A549 (cell line): Measurements from ENCODE around the gene NFIX. TPM values are rescaled to one million over a fixed set of nuclear protein-coding genes. Genes with fewer than 3 reads are reported as not detected.

ENCODE experiments used
- ATAC-seq, 2 experiments: fragments of 200-7000 bp in 1 of 2; fragments of >200 bp in 1 of 2; cut with Nextera tagmentation in 1 of 2; cut with Tn5 transposase in 1 of 2; 3 replicates each; pipeline versions ENCODE4 v1.8.0 to v1.9.1; 2018 to 2020; ENCODE audit warnings: mild to moderate bottlenecking in 1 of 2, moderate library complexity in 1 of 2
- CTCF ChIA-PET: fragments of 300-600 bp; sonication (Branson Sonifier 250); formaldehyde crosslinking; extraction: SDS; loops from one replicate; lab custom pipeline; 2021; ENCODE audit warnings: antibody characterized with exemption, inconsistent platforms; lab: Yijun Ruan, JAX
- POLR2A ChIA-PET: fragments of 350-600 bp; formaldehyde crosslinking; extraction: SDS; loops from one replicate; lab custom pipeline; 2021; ENCODE audit warnings: antibody characterized with exemption, inconsistent platforms; lab: Yijun Ruan, JAX
- DNase-seq, 2 experiments: peaks; one replicate each; pipeline versions ENCODE4 v3.0.0 to v3.0.0-alpha.2; 2011 to 2016; ENCODE audit warnings: low read depth in 1 of 2, low spot score in 1 of 2
- FAIRE-seq: peaks from 2 replicates; lab custom pipeline; 2011; peaks lifted over from hg19 to GRCh38; lab: Jason Lieb, UNC
- H3K27ac ChIP-seq, 2 experiments: fragments of >200 bp; sonication (Bioruptor Twin); formaldehyde crosslinking; 3 replicates each; pipeline ENCODE4 v1.5.1; 2016 to 2017
- H3K4me1 ChIP-seq: fragments of >200 bp; sonication (Bioruptor Twin); formaldehyde crosslinking; 3 replicates; pipeline ENCODE4 v1.6.1; 2016
- H3K4me2 ChIP-seq: fragments of >200 bp; sonication (Bioruptor Twin); formaldehyde crosslinking; 3 replicates; pipeline ENCODE4 v1.6.1; 2016
- H3K4me3 ChIP-seq: fragments of >200 bp; sonication (Bioruptor Twin); formaldehyde crosslinking; 3 replicates; pipeline ENCODE4 v1.5.1; 2016
- H3K9me3 ChIP-seq: fragments of >200 bp; sonication (Bioruptor Twin); formaldehyde crosslinking; 3 replicates; pipeline ENCODE4 v1.6.1; 2016
- CHD2 ChIP-seq: fragments of 150-350 bp; IDR thresholded peaks from 2 replicates; pipeline ENCODE4 v1.6.1; 2014; ENCODE audit warnings: low read length; ENCODE audit not compliant: partially characterized antibody
- EHMT2 ChIP-seq: fragments of 200-600 bp; sonication (generic); IDR thresholded peaks from 2 replicates; pipeline ENCODE4 v1.6.1; 2016; ENCODE audit warnings: antibody characterized with exemption, low read depth, mild to moderate bottlenecking, moderate library complexity
- ELK1 ChIP-seq: fragments of 150-350 bp; IDR thresholded peaks from 2 replicates; pipeline ENCODE4 v1.6.1; 2014; ENCODE audit warnings: low read depth, mild to moderate bottlenecking, low read length
- FOSB ChIP-seq: fragments of 250-450 bp; sonication (Bioruptor Pico); IDR thresholded peaks from 2 replicates; pipeline ENCODE4 v1.5.0; 2020; ENCODE audit warnings: mild to moderate bottlenecking, moderate library complexity
- GATA3 ChIP-seq: IDR thresholded peaks from 2 replicates; pipeline ENCODE4 v1.6.1; 2012; ENCODE audit warnings: borderline replicate concordance
- HOXB5 ChIP-seq: fragments of 250-450 bp; sonication (Bioruptor Pico); IDR thresholded peaks from 2 replicates; pipeline ENCODE4 v1.5.0; 2020; ENCODE audit warnings: mild to moderate bottlenecking, moderate library complexity
- JUN ChIP-seq, 2 experiments: fragments of >200 bp; sonication (Bioruptor Twin); formaldehyde crosslinking; IDR thresholded peaks; 2 replicates in 1 of 2; 3 replicates in 1 of 2; pipeline ENCODE4 v1.6.1; 2016 to 2017
- KDM1A ChIP-seq: fragments of 200-600 bp; sonication (generic); IDR thresholded peaks from 2 replicates; pipeline ENCODE4 v1.6.1; 2016; ENCODE audit warnings: low read depth, mild to moderate bottlenecking
- KDM5A ChIP-seq: fragments of 200-600 bp; sonication (generic); IDR thresholded peaks from 2 replicates; pipeline ENCODE4 v1.6.1; 2016; ENCODE audit warnings: antibody characterized with exemption, mild to moderate bottlenecking
- MAFK ChIP-seq: fragments of 450-650 bp; IDR thresholded peaks from 2 replicates; pipeline ENCODE4 v1.6.1; 2014; ENCODE audit not compliant: partially characterized antibody
- MYC ChIP-seq: IDR thresholded peaks from 2 replicates; pipeline ENCODE4 v1.6.1; 2012; ENCODE audit warnings: mild to moderate bottlenecking, inconsistent platforms, low read length, improper control_type of control experiment, borderline replicate concordance
- NPAS2 ChIP-seq: fragments of 250-450 bp; sonication (Bioruptor Pico); IDR thresholded peaks from 2 replicates; pipeline ENCODE4 v1.8.0; 2022; ENCODE audit warnings: mild to moderate bottlenecking, moderate library complexity, borderline replicate concordance
- NR3C1 ChIP-seq: fragments of >200 bp; sonication (Bioruptor Twin); formaldehyde crosslinking; IDR thresholded peaks from 3 replicates; pipeline ENCODE4 v1.6.1; 2017
- PBX3 ChIP-seq: IDR thresholded peaks from 2 replicates; pipeline ENCODE4 v1.6.1; 2012
- POLR2AphosphoS2 ChIP-seq: conservative IDR thresholded peaks from 2 replicates; pipeline ENCODE4 v1.6.1; 2012; ENCODE audit warnings: low read length, improper control_type of control experiment, inconsistent platforms
- RCOR1 ChIP-seq: fragments of 150-350 bp; IDR thresholded peaks from 2 replicates; pipeline ENCODE4 v1.6.1; 2014; ENCODE audit warnings: antibody characterized with exemption, low read length, low read depth
- RNF2 ChIP-seq: fragments of 200-600 bp; sonication (generic); IDR thresholded peaks from 2 replicates; pipeline ENCODE4 v1.6.1; 2016; ENCODE audit warnings: low read depth, mild to moderate bottlenecking, antibody characterized with exemption, moderate library complexity, borderline replicate concordance
- SMC3 ChIP-seq: fragments of >200 bp; sonication (Bioruptor Twin); formaldehyde crosslinking; IDR thresholded peaks from 3 replicates; pipeline ENCODE4 v1.6.1; 2018; ENCODE audit warnings: inconsistent platforms
- SREBF2 ChIP-seq: fragments of 450-650 bp; IDR thresholded peaks from 2 replicates; pipeline ENCODE4 v1.6.1; 2014; ENCODE audit warnings: mild to moderate bottlenecking, moderate library complexity
- ZC3H11A ChIP-seq: fragments of 450-650 bp; IDR thresholded peaks from 2 replicates; pipeline ENCODE4 v1.6.1; 2014; ENCODE audit warnings: antibody characterized with exemption, mild to moderate bottlenecking
- ZFP36 ChIP-seq: fragments of 450-650 bp; IDR thresholded peaks from 2 replicates; pipeline ENCODE4 v1.6.1; 2014; ENCODE audit warnings: borderline replicate concordance; ENCODE audit not compliant: partially characterized antibody
- ZNF302 ChIP-seq: fragments of 250-450 bp; sonication (Bioruptor Pico); IDR thresholded peaks from 2 replicates; pipeline ENCODE4 v1.9.0; 2021; ENCODE audit warnings: inconsistent platforms, mild to moderate bottlenecking, moderate library complexity
- ZSCAN20 ChIP-seq: fragments of 250-450 bp; sonication (Bioruptor Pico); IDR thresholded peaks from 2 replicates; pipeline ENCODE4 v1.8.0; 2022; ENCODE audit warnings: mild to moderate bottlenecking, moderate library complexity
- WGBS: methylation state at CpG from one replicate; pipeline ENCODE4 v1.1.6; 2017; ENCODE audit errors: missing lambda C conversion rate; 5-methylcytosine and 5-hydroxymethylcytosine counted together
- polyA plus RNA-seq, 4 experiments: library from polyadenylated mRNA; depleted of rRNA in 3 of 4; stranded (reverse); fragments of >200 nt; fragmentation: RNase III in 1 of 4; extraction: RNeasy Plus Mini Kit Qiagen cat#74134 plus additional on column Dnase treatment in 1 of 4; gene quantifications; 2 replicates in 3 of 4; 3 replicates in 1 of 4; pipeline ENCODE4 v1.2.3, GENCODE V29; 2011 to 2017
- TF ChIP-seq, protein P1 (sequence below): fragments of >200 bp; sonication (Bioruptor Twin); formaldehyde crosslinking; IDR thresholded peaks from 3 replicates; pipeline ENCODE4 v1.5.1; 2016
- TF ChIP-seq, protein P2 (sequence below): fragments of 450-650 bp; IDR thresholded peaks from 2 replicates; pipeline ENCODE4 v1.6.1; 2014; ENCODE audit warnings: antibody characterized with exemption

The NFIX gene
- polyA plus RNA-seq, 2 of the 4 experiments (the other 2 are of a cell fraction): 0.52 to 3.0 TPM

DNA sequence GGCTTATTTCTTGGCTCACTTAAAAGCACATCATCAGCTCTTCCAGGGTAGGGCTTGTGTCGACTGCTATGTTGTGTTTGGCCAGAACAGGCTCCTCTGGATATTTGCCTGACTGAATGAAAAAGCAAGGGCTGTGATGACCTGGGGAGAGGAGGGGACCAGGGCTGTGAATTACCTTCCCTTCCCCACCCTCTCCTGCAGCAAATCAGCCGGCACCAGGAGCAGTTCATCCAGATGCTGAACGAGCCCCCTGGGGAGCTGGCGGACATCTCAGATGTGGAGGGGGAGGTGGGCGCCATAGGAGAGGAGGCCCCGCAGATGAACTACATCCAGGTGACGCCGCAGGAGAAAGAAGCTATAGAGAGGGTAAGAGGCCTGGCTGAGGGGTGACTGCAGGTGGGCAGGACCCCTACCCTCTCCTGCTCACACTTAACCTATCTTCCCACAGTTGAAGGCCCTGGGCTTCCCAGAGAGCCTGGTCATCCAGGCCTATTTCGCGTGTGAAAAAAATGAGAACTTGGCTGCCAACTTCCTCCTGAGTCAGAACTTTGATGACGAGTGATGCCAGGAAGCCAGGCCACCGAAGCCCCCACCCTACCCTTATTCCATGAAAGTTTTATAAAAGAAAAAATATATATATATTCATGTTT lies 42.7 kb upstream of the NFIX start:
- WGBS: 64% methylated on average over 9 of the region's 12 CpGs
- Histone ChIP-seq H3K27ac (no peak overlapping the region), H3K4me1 (peaks cover 25% of the 10 kb centered on the region; the same call in 2 of the 3 replicates), H3K9me3 (no peaks in the 10 kb centered on the region), H3K4me2 (no peak overlapping the region), H3K4me3 (no peak overlapping the region)
- no peak for ATAC-seq
- DNase-seq: no peak
- no peak for FAIRE-seq
- ChIA-PET POLR2A (interaction anchor here (0.6 kb wide), 1 partner anchor 9 kb away, joined by 3 read pairs; no protein-coding TSS in a partner anchor), CTCF (interaction anchor here (2.2 to 5.7 kb wide), 2 partner anchors 12 to 24 kb away, joined by 6 to 43 read pairs; no protein-coding TSS in a partner anchor)
- TF ChIP-seq GATA3 (no peak), SREBF2 (no peak), RNF2 (no peak), MYC (no peak), EHMT2 (no peak), ZC3H11A (no peak), KDM5A (no peak), PBX3 (no peak), NPAS2 (CRISPR knock-in tag) (no peak), FOSB (CRISPR knock-in tag) (no peak), JUN (IDR thresholded peaks at IDR 0.05) (no peak), ELK1 (no peak), SMC3 (no peak), MAFK (no peak)

- H3K4me1 ChIP-seq: peaks cover 21% of the 10 kb centered on the region; the same call in 2 of the 3 replicates
- CTCF ChIA-PET: interaction anchor here (2.2 to 5.7 kb wide), 2 partner anchors 12 to 23 kb away, joined by 6 to 43 read pairs; no protein-coding TSS in a partner anchor
- FAIRE-seq: no peak
- TF ChIP-seq RCOR1 (no peak), KDM1A (no peak), POLR2AphosphoS2 (no peak), NPAS2 (CRISPR knock-in tag) (no peak), CHD2 (no peak), ZSCAN20 (CRISPR knock-in tag) (no peak), ZFP36 (no peak), KDM5A (no peak), EHMT2 (no peak), NR3C1 (no peak), HOXB5 (CRISPR knock-in tag) (no peak), FOSB (CRISPR knock-in tag) (no peak), ZNF302 (CRISPR knock-in tag) (no peak)
- TF ChIP-seq, protein P1, sequence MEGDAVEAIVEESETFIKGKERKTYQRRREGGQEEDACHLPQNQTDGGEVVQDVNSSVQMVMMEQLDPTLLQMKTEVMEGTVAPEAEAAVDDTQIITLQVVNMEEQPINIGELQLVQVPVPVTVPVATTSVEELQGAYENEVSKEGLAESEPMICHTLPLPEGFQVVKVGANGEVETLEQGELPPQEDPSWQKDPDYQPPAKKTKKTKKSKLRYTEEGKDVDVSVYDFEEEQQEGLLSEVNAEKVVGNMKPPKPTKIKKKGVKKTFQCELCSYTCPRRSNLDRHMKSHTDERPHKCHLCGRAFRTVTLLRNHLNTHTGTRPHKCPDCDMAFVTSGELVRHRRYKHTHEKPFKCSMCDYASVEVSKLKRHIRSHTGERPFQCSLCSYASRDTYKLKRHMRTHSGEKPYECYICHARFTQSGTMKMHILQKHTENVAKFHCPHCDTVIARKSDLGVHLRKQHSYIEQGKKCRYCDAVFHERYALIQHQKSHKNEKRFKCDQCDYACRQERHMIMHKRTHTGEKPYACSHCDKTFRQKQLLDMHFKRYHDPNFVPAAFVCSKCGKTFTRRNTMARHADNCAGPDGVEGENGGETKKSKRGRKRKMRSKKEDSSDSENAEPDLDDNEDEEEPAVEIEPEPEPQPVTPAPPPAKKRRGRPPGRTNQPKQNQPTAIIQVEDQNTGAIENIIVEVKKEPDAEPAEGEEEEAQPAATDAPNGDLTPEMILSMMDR: no peak
- TF ChIP-seq, protein P2, sequence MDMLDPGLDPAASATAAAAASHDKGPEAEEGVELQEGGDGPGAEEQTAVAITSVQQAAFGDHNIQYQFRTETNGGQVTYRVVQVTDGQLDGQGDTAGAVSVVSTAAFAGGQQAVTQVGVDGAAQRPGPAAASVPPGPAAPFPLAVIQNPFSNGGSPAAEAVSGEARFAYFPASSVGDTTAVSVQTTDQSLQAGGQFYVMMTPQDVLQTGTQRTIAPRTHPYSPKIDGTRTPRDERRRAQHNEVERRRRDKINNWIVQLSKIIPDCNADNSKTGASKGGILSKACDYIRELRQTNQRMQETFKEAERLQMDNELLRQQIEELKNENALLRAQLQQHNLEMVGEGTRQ: no peak
- H3K9me3 ChIP-seq: no peaks in the 10 kb centered on the region
- WGBS: 79% methylated on average over 8 of the region's 11 CpGs
- H3K27ac ChIP-seq: peak overlapping the region in 1 of 2 experiments; percentile 24; a peak in 1 of 6 replicates
- no peak overlapping the region for H3K4me3 ChIP-seq
- H3K4me2 ChIP-seq: no peak overlapping the region
- DNase-seq: no peak
- POLR2A ChIA-PET: interaction anchor here (0.6 kb wide), 1 partner anchor 8 kb away, joined by 3 read pairs; no protein-coding TSS in a partner anchor
- ATAC-seq: no peak
Measured at GRCh38 chr19:12953138-12953798, 42.0 kb upstream of the NFIX start.
